ENCODE data around the gene MAP3K14. TPM values are rescaled to one million over a fixed set of nuclear protein-coding genes. Genes with fewer than 3 reads are reported as not detected.
"Not testable (repeated sequence)": the region's sequence is repeated elsewhere in the genome, so short reads cannot be mapped to it uniquely, and the experiment has no call there.

The MAP3K14 gene
- total RNA-seq, 1 experiment from 2014 or later = 58.3 TPM

GRCh38 chr17:45345554-45346215 lies 28.9 kb upstream of the MAP3K14 start:
- Histone ChIP-seq H3K4me1 (replicated peaks; ENCODE audit: insufficient read depth) (peaks cover 18% of the 10 kb centered on the region), H3K36me3 (ENCODE audit: low read depth) (no peaks in the 10 kb centered on the region), H4K20me1 (ENCODE audit: insufficient read depth) (no peaks in the 10 kb centered on the region), H3K27ac (no peak overlapping the region), H2AFZ (no peak overlapping the region), H3K79me2 (ENCODE audit: low read depth) (no peaks in the 10 kb centered on the region), H3K4me3 (no peak overlapping the region), H3K27me3 (ENCODE audit: insufficient read depth, low read depth) (no peaks in the 10 kb centered on the region), H3K4me2 (no peak overlapping the region), H3K9me3 (ENCODE audit: insufficient read depth, low read depth) (no peaks in the 10 kb centered on the region), H3K9me2 (ENCODE audit: insufficient read depth) (no peaks in the 10 kb centered on the region), H3F3A (ENCODE audit: insufficient read depth, low read depth) (peaks cover 18% of the 10 kb centered on the region)
- CTCF ChIA-PET = interaction anchor here (0.5 kb wide), 1 partner anchor 195 kb away, joined by 3 read pairs; no protein-coding TSS in a partner anchor
- intact Hi-C loops (cut with micrococcal nuclease; ENCODE audit: unreplicated experiment) = no loop called here
- no peak for TF ChIP-seq EZH2 (IDR thresholded peaks at IDR 0.05; ENCODE audit: low read depth)
- TF ChIP-seq CTCF (conservative IDR thresholded peaks at IDR 0.05) = no peak
- POLR2A ChIA-PET (ENCODE audit: unreplicated experiment) = interaction anchor here (0.6 kb wide), 1 partner anchor 52 kb away, joined by 3 read pairs; no protein-coding TSS in a partner anchor
- no peak for DNase-seq
- no TSS peak for BruUV-seq (replicated peaks)

- no peaks in the 10 kb centered on the region for H3K27me3 ChIP-seq (ENCODE audit: insufficient read depth, low read depth)
- H3K27ac ChIP-seq = no peak overlapping the region
- intact Hi-C loops (cut with micrococcal nuclease; ENCODE audit: unreplicated experiment) = no loop called here
- H3F3A ChIP-seq (ENCODE audit: insufficient read depth, low read depth) = peaks cover 23% of the 10 kb centered on the region
- no peaks in the 10 kb centered on the region for H3K36me3 ChIP-seq (ENCODE audit: low read depth)
- no TSS peak for BruUV-seq (replicated peaks)
- TF ChIP-seq CTCF (conservative IDR thresholded peaks at IDR 0.05) (no peak), EZH2 (IDR thresholded peaks at IDR 0.05; ENCODE audit: low read depth) (no peak)
- no peaks in the 10 kb centered on the region for H4K20me1 ChIP-seq (ENCODE audit: insufficient read depth)
- H3K4me2 ChIP-seq = no peak overlapping the region
- no peaks in the 10 kb centered on the region for H3K79me2 ChIP-seq (ENCODE audit: low read depth)
- CTCF ChIA-PET = interaction anchor here (0.5 kb wide), 1 partner anchor 195 kb away, joined by 3 read pairs; no protein-coding TSS in a partner anchor
- DNase-seq = no peak
- H3K9me3 ChIP-seq (ENCODE audit: insufficient read depth, low read depth) = no peaks in the 10 kb centered on the region
- POLR2A ChIA-PET (ENCODE audit: unreplicated experiment) = interaction anchor here (0.6 kb wide), 1 partner anchor 52 kb away, joined by 3 read pairs; no protein-coding TSS in a partner anchor
- H3K4me1 ChIP-seq (replicated peaks; ENCODE audit: insufficient read depth) = peaks cover 18% of the 10 kb centered on the region
- H3K9me2 ChIP-seq (ENCODE audit: insufficient read depth) = no peaks in the 10 kb centered on the region
- H2AFZ ChIP-seq = no peak overlapping the region
- H3K4me3 ChIP-seq = no peak overlapping the region
Measured at GRCh38 chr17:45345246-45345553, 28.4 kb upstream of the MAP3K14 start.

- BruUV-seq (replicated peaks); H3K9me3 ChIP-seq (ENCODE audit: insufficient read depth, low read depth); H2AFZ ChIP-seq; H3K27me3 ChIP-seq (ENCODE audit: insufficient read depth, low read depth); CTCF ChIA-PET; intact Hi-C loops (cut with micrococcal nuclease; ENCODE audit: unreplicated experiment); H4K20me1 ChIP-seq (ENCODE audit: insufficient read depth); H3K4me3 ChIP-seq; H3K27ac ChIP-seq; H3K36me3 ChIP-seq (ENCODE audit: low read depth); H3K79me2 ChIP-seq (ENCODE audit: low read depth); DNase-seq; H3K9me2 ChIP-seq (ENCODE audit: insufficient read depth); H3K4me2 ChIP-seq: not testable (repeated sequence)
- Histone ChIP-seq H3K4me1 (replicated peaks; ENCODE audit: insufficient read depth) (peaks cover 18% of the 10 kb centered on the region), H3F3A (ENCODE audit: insufficient read depth, low read depth) (peaks cover 23% of the 10 kb centered on the region)
- POLR2A ChIA-PET (ENCODE audit: unreplicated experiment) = interaction anchor here (0.7 kb wide), 1 partner anchor 633 kb away, joined by 5 read pairs; no protein-coding TSS in a partner anchor
Measured at GRCh38 chr17:45343967-45344664, 27.3 kb upstream of the MAP3K14 start.
